ENCODE measurements around the gene PSD2. TPM values are rescaled to one million over a fixed set of nuclear protein-coding genes. Genes with fewer than 3 reads are reported as not detected.

Gene PSD2
- total RNA-seq, 1 experiment from 2014 or later, result 0.05 TPM

DNA sequence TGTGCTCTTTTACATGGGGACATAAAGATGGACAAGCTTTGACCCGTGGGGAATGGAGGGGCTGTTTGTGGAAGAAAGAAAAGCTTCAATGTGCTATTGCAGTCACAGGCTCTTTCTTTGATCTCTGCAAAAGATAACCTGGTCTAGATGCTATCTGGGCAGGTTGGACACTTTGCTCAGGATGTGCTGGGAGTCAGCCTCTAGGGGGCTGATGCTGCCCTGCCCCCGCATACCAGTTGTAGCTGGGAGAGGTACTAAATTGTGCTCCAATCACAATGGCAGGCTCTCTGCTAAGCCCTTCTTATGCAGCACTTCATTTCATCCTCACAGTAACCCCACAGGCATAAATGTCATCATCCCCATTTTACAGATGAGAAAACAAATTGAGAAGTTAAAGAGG is 67.2 kb downstream of the PSD2 start:
- Histone ChIP-seq H3K27me3 (ENCODE audit: control insufficient read depth, insufficient read depth, low read length) (no peaks in the 10 kb centered on the region), H3K4me3 (ENCODE audit: low read depth in 2 of 2, low read length in 2 of 2) (no peak overlapping the region), H3K4me1 (ENCODE audit: control insufficient read depth, insufficient read depth, low read length) (no peaks in the 10 kb centered on the region), H3K27ac (ENCODE audit: low read length) (no peak overlapping the region), H3K36me3 (ENCODE audit: control insufficient read depth, insufficient read depth, low read length) (no peaks in the 10 kb centered on the region), H3K9me3 (ENCODE audit: control insufficient read depth, insufficient read depth, low read depth, low read length) (no peaks in the 10 kb centered on the region)
- TF ChIP-seq, protein P1, sequence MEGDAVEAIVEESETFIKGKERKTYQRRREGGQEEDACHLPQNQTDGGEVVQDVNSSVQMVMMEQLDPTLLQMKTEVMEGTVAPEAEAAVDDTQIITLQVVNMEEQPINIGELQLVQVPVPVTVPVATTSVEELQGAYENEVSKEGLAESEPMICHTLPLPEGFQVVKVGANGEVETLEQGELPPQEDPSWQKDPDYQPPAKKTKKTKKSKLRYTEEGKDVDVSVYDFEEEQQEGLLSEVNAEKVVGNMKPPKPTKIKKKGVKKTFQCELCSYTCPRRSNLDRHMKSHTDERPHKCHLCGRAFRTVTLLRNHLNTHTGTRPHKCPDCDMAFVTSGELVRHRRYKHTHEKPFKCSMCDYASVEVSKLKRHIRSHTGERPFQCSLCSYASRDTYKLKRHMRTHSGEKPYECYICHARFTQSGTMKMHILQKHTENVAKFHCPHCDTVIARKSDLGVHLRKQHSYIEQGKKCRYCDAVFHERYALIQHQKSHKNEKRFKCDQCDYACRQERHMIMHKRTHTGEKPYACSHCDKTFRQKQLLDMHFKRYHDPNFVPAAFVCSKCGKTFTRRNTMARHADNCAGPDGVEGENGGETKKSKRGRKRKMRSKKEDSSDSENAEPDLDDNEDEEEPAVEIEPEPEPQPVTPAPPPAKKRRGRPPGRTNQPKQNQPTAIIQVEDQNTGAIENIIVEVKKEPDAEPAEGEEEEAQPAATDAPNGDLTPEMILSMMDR (IDR thresholded peaks at IDR 0.05), result no peak
- in situ Hi-C loops (cut with HindIII; ENCODE audit: low pct_unique_long_range_greater_than_20kb, low sequenced_read_pairs), result no loop called here
- POLR2A ChIA-PET, result no interaction called here
- DNase-seq (ENCODE audit: low read depth, low spot score) (no peak), ATAC-seq (no peak)
- BruUV-seq (replicated peaks), result no TSS peak
- CTCF ChIA-PET, result interaction anchor here (0.5 to 1.0 kb wide), 2 partner anchors 69 to 106 kb away, joined by 4 to 6 read pairs; no protein-coding TSS in a partner anchor
- intact Hi-C loops (cut with micrococcal nuclease; ENCODE audit: unreplicated experiment), result loop anchor here (5.0 kb wide), 1 partner anchor 76 kb away; no protein-coding TSS in a partner anchor

DNA sequence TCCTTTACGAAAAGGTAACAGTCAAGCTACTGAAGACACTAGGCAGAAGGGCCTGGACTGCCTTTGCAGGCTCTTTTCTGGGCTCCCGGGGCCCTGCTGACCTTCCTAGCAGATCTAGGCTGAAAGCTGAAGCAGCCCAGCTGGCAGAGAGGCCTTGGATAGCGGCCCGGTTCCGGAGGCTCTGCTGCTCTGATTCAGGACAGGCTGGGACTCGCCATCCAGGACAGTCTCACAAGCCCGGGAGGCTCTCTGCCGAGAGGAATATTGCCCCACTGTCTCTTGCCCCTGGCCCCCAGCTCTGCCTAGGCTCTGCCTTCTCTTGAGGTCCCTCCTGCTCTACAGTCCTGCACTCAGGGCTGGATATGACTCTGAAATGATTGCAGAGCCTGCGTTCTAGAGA is 67.8 kb downstream of the PSD2 start:
- no TSS peak for BruUV-seq (replicated peaks)

More for the DNA sequence above, 67.8 kb downstream of the PSD2 start:
- no peak for DNase-seq (ENCODE audit: low read depth, low spot score)
- H3K4me1 ChIP-seq (ENCODE audit: control insufficient read depth, insufficient read depth, low read length), result no peaks in the 10 kb centered on the region
- H3K9me3 ChIP-seq (ENCODE audit: control insufficient read depth, insufficient read depth, low read depth, low read length), result no peaks in the 10 kb centered on the region
- TF ChIP-seq SIN3A (IDR thresholded peaks at IDR 0.05; ENCODE audit: borderline replicate concordance, insufficient read depth, low read depth, low read length) (no peak), TCF7L2 (IDR thresholded peaks at IDR 0.05; ENCODE audit: low read depth, low read length) (no peak), POLR2AphosphoS5 (IDR thresholded peaks at IDR 0.05; ENCODE audit: low read depth, low read length) (no peak)
- TF ChIP-seq, protein P2, sequence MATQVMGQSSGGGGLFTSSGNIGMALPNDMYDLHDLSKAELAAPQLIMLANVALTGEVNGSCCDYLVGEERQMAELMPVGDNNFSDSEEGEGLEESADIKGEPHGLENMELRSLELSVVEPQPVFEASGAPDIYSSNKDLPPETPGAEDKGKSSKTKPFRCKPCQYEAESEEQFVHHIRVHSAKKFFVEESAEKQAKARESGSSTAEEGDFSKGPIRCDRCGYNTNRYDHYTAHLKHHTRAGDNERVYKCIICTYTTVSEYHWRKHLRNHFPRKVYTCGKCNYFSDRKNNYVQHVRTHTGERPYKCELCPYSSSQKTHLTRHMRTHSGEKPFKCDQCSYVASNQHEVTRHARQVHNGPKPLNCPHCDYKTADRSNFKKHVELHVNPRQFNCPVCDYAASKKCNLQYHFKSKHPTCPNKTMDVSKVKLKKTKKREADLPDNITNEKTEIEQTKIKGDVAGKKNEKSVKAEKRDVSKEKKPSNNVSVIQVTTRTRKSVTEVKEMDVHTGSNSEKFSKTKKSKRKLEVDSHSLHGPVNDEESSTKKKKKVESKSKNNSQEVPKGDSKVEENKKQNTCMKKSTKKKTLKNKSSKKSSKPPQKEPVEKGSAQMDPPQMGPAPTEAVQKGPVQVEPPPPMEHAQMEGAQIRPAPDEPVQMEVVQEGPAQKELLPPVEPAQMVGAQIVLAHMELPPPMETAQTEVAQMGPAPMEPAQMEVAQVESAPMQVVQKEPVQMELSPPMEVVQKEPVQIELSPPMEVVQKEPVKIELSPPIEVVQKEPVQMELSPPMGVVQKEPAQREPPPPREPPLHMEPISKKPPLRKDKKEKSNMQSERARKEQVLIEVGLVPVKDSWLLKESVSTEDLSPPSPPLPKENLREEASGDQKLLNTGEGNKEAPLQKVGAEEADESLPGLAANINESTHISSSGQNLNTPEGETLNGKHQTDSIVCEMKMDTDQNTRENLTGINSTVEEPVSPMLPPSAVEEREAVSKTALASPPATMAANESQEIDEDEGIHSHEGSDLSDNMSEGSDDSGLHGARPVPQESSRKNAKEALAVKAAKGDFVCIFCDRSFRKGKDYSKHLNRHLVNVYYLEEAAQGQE (IDR thresholded peaks at IDR 0.05; ENCODE audit: insufficient read depth in 1 of 2, low read depth in 2 of 2, low read length in 1 of 2), result no peak
- TF ChIP-seq, protein P1 (IDR thresholded peaks at IDR 0.05), result no peak
- no peaks in the 10 kb centered on the region for H3K27me3 ChIP-seq (ENCODE audit: control insufficient read depth, insufficient read depth, low read length)
- no peak overlapping the region for H3K4me3 ChIP-seq (ENCODE audit: low read depth in 2 of 2, low read length in 2 of 2)
- H3K27ac ChIP-seq (ENCODE audit: low read length), result no peak overlapping the region
- H3K36me3 ChIP-seq (ENCODE audit: control insufficient read depth, insufficient read depth, low read length), result no peaks in the 10 kb centered on the region
- no peak; the same call in 1 of the 2 replicates for ATAC-seq
- in situ Hi-C loops (cut with HindIII; ENCODE audit: low pct_unique_long_range_greater_than_20kb, low sequenced_read_pairs) (no loop called here), intact Hi-C loops (cut with micrococcal nuclease; ENCODE audit: unreplicated experiment) (loop anchor here (5.0 kb wide), 1 partner anchor 76 kb away; no protein-coding TSS in a partner anchor)
- POLR2A ChIA-PET, result no interaction called here
- CTCF ChIA-PET, result interaction anchor here (1.0 kb wide), 1 partner anchor 105 kb away, joined by 6 read pairs; no protein-coding TSS in a partner anchor
